H1 (cell line): ENCODE measurements around the gene S100A8. TPM values are rescaled to one million over a fixed set of nuclear protein-coding genes. Genes with fewer than 3 reads are reported as not detected.

Experiments
- CTCF ChIA-PET: fragments of 300-600 bp; sonication (Branson Sonifier 250); formaldehyde crosslinking; loops from one replicate; lab custom pipeline; 2021; ENCODE audit not compliant: partially characterized antibody; lab: Charles Lee
- POLR2A ChIA-PET: fragments of 300-600 bp; sonication (Branson Sonifier 250); formaldehyde crosslinking; loops from one replicate; lab custom pipeline; 2021; ENCODE audit warnings: inconsistent platforms; ENCODE audit not compliant: partially characterized antibody; lab: Charles Lee
- DNase-seq, 2 experiments: peaks; one replicate each; pipeline versions ENCODE4 v3.0.0 to v3.0.0-alpha.2; 2010 to 2022; ENCODE audit warnings: low spot score in 2 of 2, low read depth in 1 of 2, mixed read lengths in 1 of 2
- FAIRE-seq: peaks from 2 replicates; lab custom pipeline; 2011; peaks lifted over from hg19 to GRCh38; lab: Jason Lieb, UNC
- H2AFZ ChIP-seq: 2 replicates; pipeline ENCODE4 v1.8.1; 2012; ENCODE audit warnings: low read length, inconsistent platforms
- H2AK5ac ChIP-seq: 2 replicates; pipeline ENCODE4 v1.6.1; 2013; ENCODE audit warnings: low read depth, low read length
- H2BK120ac ChIP-seq: replicated peaks from 2 replicates; pipeline ENCODE3; 2013; ENCODE audit warnings: low read depth, low read length, inconsistent platforms
- H2BK12ac ChIP-seq: 2 replicates; pipeline ENCODE4 v1.6.1; 2013; ENCODE audit warnings: low read depth, low read length
- H2BK15ac ChIP-seq: 2 replicates; pipeline ENCODE4 v1.6.1; 2013; ENCODE audit warnings: low read length
- H2BK20ac ChIP-seq: 2 replicates; pipeline ENCODE4 v1.6.1; 2013; ENCODE audit warnings: low read length
- H2BK5ac ChIP-seq: 2 replicates; pipeline ENCODE4 v1.6.1; 2013; ENCODE audit warnings: low read depth, low read length
- H3K14ac ChIP-seq: 2 replicates; pipeline ENCODE4 v1.6.1; 2013; ENCODE audit warnings: inconsistent platforms; ENCODE audit not compliant: insufficient read length
- H3K18ac ChIP-seq: 2 replicates; pipeline ENCODE4 v1.6.1; 2013; ENCODE audit warnings: low read length; ENCODE audit errors: extremely low read depth
- H3K23ac ChIP-seq: 2 replicates; pipeline ENCODE4 v1.6.1; 2013; ENCODE audit warnings: inconsistent platforms; ENCODE audit not compliant: insufficient read length
- H3K23me2 ChIP-seq: 2 replicates; pipeline ENCODE4 v1.6.1; 2013; ENCODE audit warnings: low read depth, low read length
- H3K27ac ChIP-seq: 2 replicates; pipeline ENCODE4 v1.6.1; 2011; ENCODE audit warnings: low read depth, low read length, inconsistent platforms
- H3K27me3 ChIP-seq, 4 experiments: replicated peaks in 1 of 4; 1 replicate in 1 of 4; 2 replicates in 3 of 4; pipeline versions ENCODE4 v1.6.1 to v1.8.1; 2011 to 2013; ENCODE audit warnings: low read length in 3 of 4, mild to moderate bottlenecking in 3 of 4, inconsistent platforms in 2 of 4, mixed read lengths in 2 of 4, moderate library complexity in 1 of 4; ENCODE audit not compliant: control insufficient read depth in 3 of 4, insufficient read depth in 3 of 4; ENCODE audit errors: extremely low read depth in 1 of 4
- H3K36me3 ChIP-seq, 4 experiments: 2 replicates each; pipeline versions ENCODE4 v1.6.1 to v1.8.1; 2011 to 2013; ENCODE audit warnings: mild to moderate bottlenecking in 4 of 4, low read length in 3 of 4, moderate library complexity in 2 of 4, control low read depth in 1 of 4, inconsistent platforms in 1 of 4; ENCODE audit not compliant: insufficient read depth in 4 of 4, control insufficient read depth in 2 of 4
- H3K4ac ChIP-seq: replicated peaks from 2 replicates; pipeline ENCODE3; 2013; ENCODE audit warnings: low read length, low read depth, mixed read lengths, inconsistent platforms; ENCODE audit not compliant: insufficient read length
- H3K4me1 ChIP-seq, 4 experiments: replicated peaks in 1 of 4; 1 replicate in 1 of 4; 2 replicates in 3 of 4; pipeline versions ENCODE4 v1.6.1 to v1.8.1; 2011 to 2013; ENCODE audit warnings: low read length in 3 of 4, inconsistent platforms in 2 of 4, mixed read lengths in 1 of 4; ENCODE audit not compliant: insufficient read depth in 4 of 4, control insufficient read depth in 3 of 4
- H3K4me2 ChIP-seq, 2 experiments: 2 replicates each; pipeline versions ENCODE4 v1.6.1 to v1.8.1; 2011 to 2013; ENCODE audit warnings: low read depth in 2 of 2, low read length in 2 of 2, control low read depth in 1 of 2, inconsistent platforms in 1 of 2, mild to moderate bottlenecking in 1 of 2; ENCODE audit not compliant: insufficient read depth in 1 of 2
- H3K4me3 ChIP-seq, 4 experiments: fragments of 200-600, 300-600 bp in 1 of 4; sonication (generic), shearing (Covaris generic), sonication (Bioruptor Twin) in 1 of 4; 2 replicates each; pipeline versions ENCODE4 v1.5.1 to v1.8.1; 2011 to 2016; ENCODE audit warnings: low read length in 4 of 4, low read depth in 3 of 4, control low read depth in 2 of 4, inconsistent platforms in 2 of 4, mild to moderate bottlenecking in 2 of 4, mixed read lengths in 1 of 4, moderate library complexity in 1 of 4; ENCODE audit not compliant: insufficient read depth in 2 of 4; ENCODE audit errors: extremely low read depth in 1 of 4
- H3K56ac ChIP-seq: replicated peaks from 2 replicates; pipeline ENCODE3; 2013; ENCODE audit warnings: low read depth, mild to moderate bottlenecking, mixed read lengths, low read length, inconsistent platforms; ENCODE audit not compliant: insufficient read length
- H3K79me1 ChIP-seq: 2 replicates; pipeline ENCODE4 v1.6.1; 2013; ENCODE audit warnings: low read depth, low read length, control low read depth
- H3K79me2 ChIP-seq, 2 experiments: 2 replicates each; pipeline versions ENCODE4 v1.6.1 to v1.8.1; 2012 to 2013; ENCODE audit warnings: low read length in 2 of 2, mild to moderate bottlenecking in 2 of 2, inconsistent platforms in 1 of 2; ENCODE audit not compliant: insufficient read depth in 2 of 2, control insufficient read depth in 1 of 2
- H3K9ac ChIP-seq, 4 experiments: replicated peaks in 1 of 4; 1 replicate in 1 of 4; 2 replicates in 3 of 4; pipeline versions ENCODE4 v1.6.1 to v1.8.1; 2011 to 2013; ENCODE audit warnings: low read depth in 3 of 4, low read length in 3 of 4, control low read depth in 2 of 4, mild to moderate bottlenecking in 2 of 4, moderate library complexity in 2 of 4, inconsistent platforms in 1 of 4; ENCODE audit errors: extremely low read depth in 1 of 4
- H3K9me3 ChIP-seq, 2 experiments: 2 replicates each; pipeline versions ENCODE4 v1.6.1 to v1.8.1; 2012 to 2013; ENCODE audit warnings: mild to moderate bottlenecking in 2 of 2, moderate library complexity in 2 of 2, control low read depth in 1 of 2, inconsistent platforms in 1 of 2, low read depth in 1 of 2, low read length in 1 of 2, mixed read lengths in 1 of 2; ENCODE audit not compliant: insufficient read depth in 2 of 2
- H4K20me1 ChIP-seq, 2 experiments: replicated peaks in 1 of 2; 2 replicates each; pipeline versions ENCODE3 to v1.8.1; 2011 to 2013; ENCODE audit warnings: inconsistent platforms in 2 of 2, low read length in 2 of 2, mild to moderate bottlenecking in 1 of 2; ENCODE audit not compliant: insufficient read depth in 2 of 2, control insufficient read depth in 1 of 2
- H4K5ac ChIP-seq: 2 replicates; pipeline ENCODE4 v1.6.1; 2013; ENCODE audit warnings: low read length, low read depth, mixed read lengths, inconsistent platforms; ENCODE audit not compliant: insufficient read length
- H4K8ac ChIP-seq: 2 replicates; pipeline ENCODE4 v1.8.0; 2013; ENCODE audit warnings: mild to moderate bottlenecking, moderate library complexity, low read length, inconsistent platforms; ENCODE audit not compliant: insufficient read depth; ENCODE audit errors: extremely low read depth
- H4K91ac ChIP-seq: replicated peaks from 2 replicates; pipeline ENCODE3; 2013; ENCODE audit warnings: low read length, mixed read lengths, inconsistent platforms; ENCODE audit not compliant: insufficient read length
- ASH2L ChIP-seq: fragments of 200-600, 300-600 bp; sonication (generic); IDR thresholded peaks from one replicate; pipeline ENCODE4 v1.7.1; 2017; ENCODE audit warnings: low read length
- CHD2 ChIP-seq: IDR thresholded peaks from 2 replicates; pipeline ENCODE4 v1.6.1; 2012; ENCODE audit warnings: low read length, improper control_type of control experiment
- CTCF ChIP-seq, 3 experiments: IDR thresholded peaks; 1 replicate in 2 of 3; 2 replicates in 1 of 3; pipeline versions ENCODE4 v1.5.1 to v1.6.1; 2011; ENCODE audit warnings: low read length in 3 of 3, mild to moderate bottlenecking in 3 of 3, inconsistent platforms in 2 of 3, low read depth in 1 of 3, moderate library complexity in 1 of 3; ENCODE audit not compliant: insufficient read depth in 1 of 3; ENCODE audit errors: control extremely low read depth in 1 of 3
- EP300 ChIP-seq, 2 experiments: IDR thresholded peaks; 1 replicate in 1 of 2; 2 replicates in 1 of 2; pipeline ENCODE4 v1.6.1; 2011 to 2012; ENCODE audit warnings: low read depth in 2 of 2, low read length in 2 of 2, mild to moderate bottlenecking in 2 of 2, borderline replicate concordance in 1 of 2, inconsistent platforms in 1 of 2, moderate library complexity in 1 of 2
- RAD21 ChIP-seq, 2 experiments: IDR thresholded peaks in 1 of 2; conservative IDR thresholded peaks in 1 of 2; 2 replicates each; pipeline ENCODE4 v1.6.1; 2011; ENCODE audit warnings: low read depth in 2 of 2, low read length in 2 of 2, improper control_type of control experiment in 1 of 2, inconsistent platforms in 1 of 2, mild to moderate bottlenecking in 1 of 2, moderate library complexity in 1 of 2
- USF2 ChIP-seq: IDR thresholded peaks from 2 replicates; pipeline ENCODE4 v1.6.1; 2011; ENCODE audit warnings: low read length, improper control_type of control experiment
- WGBS, 2 experiments: shearing (Covaris generic) in 1 of 2; methylation state at CpG; one replicate each; pipeline versions ENCODE4 v1.1.6 to v1.1.7; 2013 to 2015; ENCODE audit warnings: low lambda C conversion rate in 2 of 2, mixed read lengths in 2 of 2, inconsistent platforms in 1 of 2, low coverage in 1 of 2, missing lambda C conversion rate in 1 of 2; ENCODE audit not compliant: insufficient replicate concordance in 2 of 2, insufficient coverage in 1 of 2, insufficient read length in 1 of 2; ENCODE audit errors: extremely low coverage in 1 of 2, missing lambda C conversion rate in 1 of 2; 5-methylcytosine and 5-hydroxymethylcytosine counted together
- polyA plus RNA-seq, 7 experiments: library from polyadenylated mRNA; depleted of rRNA in 3 of 7; stranded (reverse) in 5 of 7; unstranded in 2 of 7; fragments of >200 nt in 5 of 7; fragments of 200-250 nt in 2 of 7; gene quantifications; 1 replicate in 5 of 7; 2 replicates in 1 of 7; 4 replicates in 1 of 7; pipeline versions ENCODE4 v1.2.1 to v1.2.3, GENCODE V29; 2011 to 2013; ENCODE audit warnings: missing spikeins in 2 of 7, mixed read lengths in 2 of 7
- total RNA-seq: library from RNA; stranded (reverse); fragmentation: NEBNext Ultra II Directional; extraction: Animal tissue kit (Norgen Biotek cat#: 25700); gene quantifications from 2 replicates; pipeline ENCODE4 v1.2.1, GENCODE V29; 2021

S100A8 gene
- total and polyA plus RNA-seq, 2 of the 8 experiments (the other 6 are each of a cell fraction or from before 2014, with no cell fraction given) = not detected

- WGBS, 2 experiments = 81% methylated on average over 6 of the region's 6 CpGs; no CpG with 5 or more reads in 1 of the 2 experiments
- no peak overlapping the region for H2BK120ac ChIP-seq
- no peak overlapping the region for H4K91ac ChIP-seq
- H3K79me1 ChIP-seq = no peaks in the 10 kb centered on the region
- H2BK12ac ChIP-seq = no peak overlapping the region
- no peak overlapping the region for H4K5ac ChIP-seq
- no peak overlapping the region for H3K4ac ChIP-seq
- FAIRE-seq = no peak
- H4K20me1 ChIP-seq = no peaks in the 10 kb centered on the region
- CTCF ChIA-PET = interaction anchor here (0.9 to 4.7 kb wide), 7 partner anchors 10 to 101 kb away, joined by 3 to 33 read pairs (median 6); no protein-coding TSS in a partner anchor
- H3K56ac ChIP-seq = no peak overlapping the region
- no peaks in the 10 kb centered on the region for H3K79me2 ChIP-seq
- no peak overlapping the region for H2BK20ac ChIP-seq
- H3K23me2 ChIP-seq = no peaks in the 10 kb centered on the region
- H3K9me3 ChIP-seq = no peaks in the 10 kb centered on the region
- H3K4me3 ChIP-seq = no peak overlapping the region
- no peak overlapping the region for H3K23ac ChIP-seq
- POLR2A ChIA-PET = no interaction called here
- H3K14ac ChIP-seq = no peak overlapping the region
- no peak overlapping the region; the same call in 1 of the 2 replicates for H2BK15ac ChIP-seq
- no peak overlapping the region for H2AK5ac ChIP-seq
- peaks cover 0 to 2% (median 0%) of the 10 kb centered on the region in 4 experiments; a peak in 1 of 7 replicates for H3K27me3 ChIP-seq
- no peak overlapping the region for H4K8ac ChIP-seq
- H3K18ac ChIP-seq = no peak overlapping the region
- no peaks in the 10 kb centered on the region for H3K36me3 ChIP-seq
- DNase-seq = peak in 1 of 2 experiments; percentile 73
- no peak overlapping the region for H3K27ac ChIP-seq
- no peak overlapping the region for H3K9ac ChIP-seq
- no peak overlapping the region for H2BK5ac ChIP-seq
- no peak overlapping the region for H2AFZ ChIP-seq
- no peaks in the 10 kb centered on the region for H3K4me1 ChIP-seq
- H3K4me2 ChIP-seq = no peak overlapping the region
- no peak for TF ChIP-seq EP300 (IDR thresholded peaks at IDR 0.05; ENCODE audit: borderline replicate concordance in 1 of 2, low read depth in 2 of 2, low read length in 2 of 2)
- TF ChIP-seq USF2 = no peak
- TF ChIP-seq RAD21 (IDR thresholded peaks at IDR 0.05 in 1 of 2, conservative IDR thresholded peaks at IDR 0.05 in 1 of 2; ENCODE audit: low read depth in 2 of 2, low read length in 2 of 2) = peak; percentile 39 to 56
- TF ChIP-seq CTCF (IDR thresholded peaks at IDR 0.05; ENCODE audit: control extremely low read depth in 1 of 3, insufficient read depth in 1 of 3, low read depth in 1 of 3, low read length in 3 of 3) = peak; percentile 50 to 62 (median 62)
- TF ChIP-seq CHD2 = no peak
- no peak for TF ChIP-seq ASH2L
These were observed 3.1 kb upstream of the S100A8 start for GRCh38 chr1:153393926-153394325.
